ENCODE measurements around the gene ANXA4.
"Not testable (repeated sequence)": the region's sequence is repeated elsewhere in the genome, so short reads cannot be mapped to it uniquely, and the experiment has no call there.

The ANXA4 gene

DNA sequence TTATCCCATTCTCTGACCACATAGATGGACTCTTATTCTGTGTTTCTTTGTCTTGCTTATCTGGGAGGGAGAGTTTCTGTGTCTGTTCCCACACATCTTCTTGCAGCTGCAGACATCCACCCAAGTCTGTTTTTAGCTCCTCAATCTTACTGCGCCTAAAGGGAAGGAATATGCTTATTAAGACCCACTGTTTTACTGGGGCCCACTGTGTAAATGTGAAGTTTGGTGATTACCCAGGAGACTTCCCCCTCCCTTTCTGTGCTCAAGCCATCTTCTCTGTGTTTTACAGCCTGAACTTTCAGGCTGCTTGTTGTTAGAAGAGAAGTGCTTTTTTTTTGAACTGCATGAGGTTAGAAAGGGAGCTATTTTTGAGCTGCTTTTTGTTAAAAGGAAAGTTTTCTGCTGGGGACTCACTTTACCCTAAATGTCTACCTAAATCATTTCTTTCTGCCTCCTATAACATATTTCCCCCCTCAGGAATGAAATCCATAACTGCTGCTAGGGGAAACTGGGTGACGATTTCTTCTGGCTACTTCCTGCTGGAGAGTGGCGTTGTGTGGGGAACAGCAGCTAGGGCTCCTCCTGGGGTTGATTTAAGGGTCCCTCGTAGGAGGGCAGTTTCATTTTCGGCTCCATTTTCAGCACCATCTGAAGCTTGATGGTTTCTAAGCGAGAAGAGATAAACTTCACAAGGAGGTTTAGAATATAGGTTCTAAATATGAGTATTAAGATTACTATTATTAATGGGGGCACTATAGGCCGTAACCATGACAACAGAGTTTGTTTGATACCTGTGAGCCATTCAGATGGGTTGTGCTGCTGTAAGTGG is 48.1 kb downstream of the ANXA4 start:
- no peaks in the 10 kb centered on the region for H3K36me3 Mint-ChIP-seq (ENCODE audit: low read depth)
- H3K27me3 Mint-ChIP-seq = no peaks in the 10 kb centered on the region
- no peaks in the 10 kb centered on the region for H3K9me3 Mint-ChIP-seq
- peak overlapping the region; percentile 39 for H3K27ac Mint-ChIP-seq
- H3K4me3 Mint-ChIP-seq = peak overlapping the region; percentile 78
- peaks cover 21% of the 10 kb centered on the region for H3K4me1 Mint-ChIP-seq (ENCODE audit: low read depth)

DNA sequence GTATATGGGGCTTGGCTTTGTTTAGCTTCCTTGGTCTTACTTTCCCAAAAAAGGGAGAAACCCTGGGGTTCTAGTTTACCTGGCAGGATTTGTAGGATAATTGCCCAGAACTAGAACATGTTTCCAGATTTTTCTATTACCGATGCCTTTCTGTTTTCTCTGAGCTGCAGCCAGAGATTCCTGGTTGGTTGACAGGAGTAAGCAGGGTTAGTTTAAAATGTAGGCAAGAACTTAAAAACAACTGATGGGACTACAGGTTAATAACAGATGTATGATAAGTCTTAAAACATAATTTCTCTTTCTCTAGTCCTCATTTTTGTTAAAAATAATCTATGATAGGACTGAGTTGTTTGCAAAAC is 48.6 kb downstream of the ANXA4 start:
- Mint-ChIP-seq H3K4me3 (peak overlapping the region; percentile 78), H3K9me3 (no peaks in the 10 kb centered on the region)

DNA sequence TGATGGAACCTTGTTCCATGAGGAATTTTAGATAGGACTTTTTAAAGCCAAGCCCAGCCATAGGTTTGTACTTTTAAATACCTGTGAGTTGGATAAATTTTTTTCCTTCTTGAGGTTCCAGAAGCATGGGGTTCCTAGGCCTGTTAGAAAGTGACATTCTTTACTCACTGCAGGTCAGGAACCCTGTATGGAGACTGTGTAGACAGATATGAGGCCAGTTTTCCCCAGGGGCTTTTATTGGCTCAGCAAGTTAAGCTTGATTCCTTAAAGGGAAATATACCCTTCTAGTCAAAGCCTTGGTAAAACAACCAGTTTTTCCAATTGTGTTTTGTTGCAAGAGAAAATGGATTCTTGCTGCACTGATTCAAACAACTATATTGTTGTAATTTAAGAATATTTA is 49.1 kb downstream of the ANXA4 start:
- no peaks in the 10 kb centered on the region for H3K9me3 Mint-ChIP-seq
- H3K36me3 Mint-ChIP-seq (ENCODE audit: low read depth) = no peaks in the 10 kb centered on the region
- H3K4me3 Mint-ChIP-seq = no peak overlapping the region
- no peaks in the 10 kb centered on the region for H3K27me3 Mint-ChIP-seq
- no peak overlapping the region for H3K27ac Mint-ChIP-seq
- peaks cover 21% of the 10 kb centered on the region for H3K4me1 Mint-ChIP-seq (ENCODE audit: low read depth)

More for the DNA sequence above, 48.6 kb downstream of the ANXA4 start:
- Mint-ChIP-seq H3K36me3 (ENCODE audit: low read depth) (no peaks in the 10 kb centered on the region), H3K27ac (no peak overlapping the region), H3K4me1 (ENCODE audit: low read depth) (peaks cover 21% of the 10 kb centered on the region), H3K27me3 (no peaks in the 10 kb centered on the region)

DNA sequence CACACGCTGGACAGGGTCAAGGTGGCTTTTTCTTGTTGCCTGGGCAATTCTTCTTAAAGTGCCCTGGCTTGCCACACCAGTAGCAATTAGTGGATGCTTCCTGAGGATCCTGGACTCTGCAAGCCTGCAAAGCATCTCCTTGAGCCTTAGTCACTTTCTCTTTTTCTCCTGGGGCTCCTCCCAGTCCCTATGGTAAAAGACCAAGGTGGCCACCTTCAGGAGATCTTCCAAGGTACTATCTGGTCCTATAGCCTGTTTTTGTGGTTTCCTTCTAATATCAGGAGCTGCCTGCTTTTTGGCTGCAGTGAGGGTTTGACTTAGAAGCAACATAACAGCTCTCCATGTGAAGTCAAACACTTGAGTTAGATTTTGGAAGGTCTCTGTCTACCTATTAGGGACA is 54.2 kb downstream of the ANXA4 start:
- Mint-ChIP-seq H3K27me3 (no peaks in the 10 kb centered on the region), H3K4me1 (ENCODE audit: low read depth) (peaks cover 16% of the 10 kb centered on the region), H3K9me3 (no peaks in the 10 kb centered on the region), H3K36me3 (ENCODE audit: low read depth) (no peaks in the 10 kb centered on the region), H3K4me3 (no peak overlapping the region), H3K27ac (no peak overlapping the region)

DNA sequence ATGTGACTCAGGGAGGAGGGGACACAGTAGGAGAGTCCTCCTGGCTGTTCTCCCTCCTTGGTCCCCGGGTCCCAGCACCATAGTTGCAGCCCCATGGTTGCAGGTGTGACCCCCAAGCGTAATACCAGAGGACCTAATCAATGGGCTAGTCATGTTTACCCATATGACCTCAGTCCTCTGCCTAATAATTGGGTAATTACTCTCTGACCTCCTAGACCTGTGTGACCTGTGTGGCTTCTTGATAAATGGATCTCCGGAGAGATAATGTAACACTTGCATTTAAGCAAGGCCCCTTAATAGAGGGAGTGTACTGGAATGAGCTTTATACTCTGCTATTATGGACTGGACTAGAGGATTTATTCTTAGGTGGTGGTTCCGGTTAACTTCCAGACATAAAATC is 55.3 kb downstream of the ANXA4 start:
- Mint-ChIP-seq H3K27ac (no peak overlapping the region), H3K36me3 (ENCODE audit: low read depth) (no peaks in the 10 kb centered on the region), H3K4me1 (ENCODE audit: low read depth) (peaks cover 16% of the 10 kb centered on the region), H3K27me3 (no peaks in the 10 kb centered on the region), H3K9me3 (no peaks in the 10 kb centered on the region), H3K4me3 (no peak overlapping the region)

DNA sequence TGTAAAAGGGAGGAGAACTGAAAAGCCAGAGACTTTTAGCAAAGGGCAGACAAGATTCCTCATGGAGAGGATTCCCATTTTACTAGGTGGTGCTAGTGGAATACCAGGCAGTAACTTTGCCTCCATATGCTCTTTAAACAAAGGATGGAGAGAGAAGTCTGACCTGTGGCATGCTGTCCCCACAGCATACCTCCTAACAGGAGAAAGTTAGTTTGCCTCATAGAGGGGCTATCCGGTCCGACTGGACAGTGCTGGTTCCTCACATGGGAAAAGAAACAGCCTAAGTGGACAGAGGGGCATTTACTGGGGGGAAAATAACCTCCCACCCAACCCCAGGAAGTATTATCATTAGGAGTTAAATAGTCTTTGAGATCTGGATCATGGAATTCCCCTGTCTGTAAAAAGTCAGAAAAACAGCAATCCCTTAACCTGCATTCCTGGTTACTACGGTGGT is 55.9 kb downstream of the ANXA4 start:
- Mint-ChIP-seq H3K4me3 (no peak overlapping the region), H3K9me3 (no peaks in the 10 kb centered on the region), H3K27me3 (no peaks in the 10 kb centered on the region), H3K27ac (no peak overlapping the region), H3K4me1 (ENCODE audit: low read depth) (peaks cover 16% of the 10 kb centered on the region), H3K36me3 (ENCODE audit: low read depth) (no peaks in the 10 kb centered on the region)

DNA sequence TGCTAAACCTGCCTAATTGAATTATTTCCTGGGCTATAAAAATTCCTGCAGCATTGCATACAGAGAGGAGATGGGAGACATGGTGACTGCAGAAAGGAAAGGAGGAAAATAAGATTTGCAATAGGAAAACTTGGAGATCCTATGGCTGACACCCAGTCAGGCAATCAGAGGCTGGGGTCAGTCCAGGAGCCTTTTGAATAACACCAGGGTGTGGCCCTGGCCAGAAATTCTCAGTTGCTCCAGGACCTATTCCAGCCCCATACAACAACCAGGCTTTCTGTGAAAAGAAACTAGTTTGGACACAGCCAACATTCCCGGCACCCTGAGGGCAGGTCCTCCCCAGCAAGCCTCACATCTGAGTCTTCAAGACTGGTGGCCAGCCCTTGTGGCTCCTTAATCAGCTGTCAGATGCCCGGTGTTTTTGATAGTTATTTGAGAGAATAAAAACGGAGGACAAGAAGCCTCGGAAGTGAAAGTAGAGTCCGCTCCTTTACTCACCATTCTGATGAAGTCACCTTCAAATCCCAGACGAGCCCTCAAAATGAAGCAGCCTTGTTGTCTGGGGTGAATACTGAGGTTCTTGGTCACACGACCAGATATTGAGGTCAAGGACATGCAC is 56.5 kb downstream of the ANXA4 start:
- H3K4me1 Mint-ChIP-seq (ENCODE audit: low read depth) = peaks cover 20% of the 10 kb centered on the region
- no peaks in the 10 kb centered on the region for H3K27me3 Mint-ChIP-seq
- H3K4me3 Mint-ChIP-seq = peak overlapping the region; percentile 60
- peak overlapping the region; percentile 73 for H3K27ac Mint-ChIP-seq
- H3K36me3 Mint-ChIP-seq (ENCODE audit: low read depth) = peaks cover under 1% of the 10 kb centered on the region
- H3K9me3 Mint-ChIP-seq = no peaks in the 10 kb centered on the region

DNA sequence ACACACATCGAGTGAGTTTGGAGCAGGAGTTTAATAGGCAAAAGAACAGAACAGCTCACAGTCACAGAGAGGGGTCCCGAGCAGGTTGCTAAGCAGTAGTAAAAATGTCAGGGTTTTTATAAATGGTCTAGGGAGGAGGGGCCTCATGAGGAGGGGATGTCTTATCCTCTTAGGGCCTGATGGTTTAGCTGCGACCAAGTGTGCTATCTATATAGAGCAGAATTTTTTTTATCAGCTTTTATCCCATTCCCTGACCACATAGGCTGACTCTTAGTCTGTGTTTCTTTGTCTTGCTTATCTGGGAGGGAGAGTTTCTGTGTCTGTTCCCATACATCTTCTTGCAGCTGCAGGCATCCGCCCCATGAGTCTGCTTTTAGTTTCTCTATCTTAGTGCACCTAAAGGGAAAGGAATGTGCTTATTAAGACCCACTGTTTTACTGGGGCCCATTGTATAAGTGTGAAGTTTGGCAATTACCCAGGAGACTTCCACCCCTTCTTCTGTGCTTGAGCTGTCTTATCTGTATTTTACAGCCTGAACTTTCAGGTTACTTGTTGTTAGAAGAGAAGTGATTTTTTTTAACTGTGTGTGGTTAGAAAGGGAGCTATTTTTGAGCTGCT is 57.1 kb downstream of the ANXA4 start:
- peak overlapping the region; percentile 60 for H3K4me3 Mint-ChIP-seq
- H3K27me3 Mint-ChIP-seq = no peaks in the 10 kb centered on the region
- peaks cover 24% of the 10 kb centered on the region for H3K4me1 Mint-ChIP-seq (ENCODE audit: low read depth)
- H3K36me3 Mint-ChIP-seq (ENCODE audit: low read depth) = peaks cover 5% of the 10 kb centered on the region
- H3K9me3 Mint-ChIP-seq = no peaks in the 10 kb centered on the region
- peak overlapping the region; percentile 73 for H3K27ac Mint-ChIP-seq

DNA sequence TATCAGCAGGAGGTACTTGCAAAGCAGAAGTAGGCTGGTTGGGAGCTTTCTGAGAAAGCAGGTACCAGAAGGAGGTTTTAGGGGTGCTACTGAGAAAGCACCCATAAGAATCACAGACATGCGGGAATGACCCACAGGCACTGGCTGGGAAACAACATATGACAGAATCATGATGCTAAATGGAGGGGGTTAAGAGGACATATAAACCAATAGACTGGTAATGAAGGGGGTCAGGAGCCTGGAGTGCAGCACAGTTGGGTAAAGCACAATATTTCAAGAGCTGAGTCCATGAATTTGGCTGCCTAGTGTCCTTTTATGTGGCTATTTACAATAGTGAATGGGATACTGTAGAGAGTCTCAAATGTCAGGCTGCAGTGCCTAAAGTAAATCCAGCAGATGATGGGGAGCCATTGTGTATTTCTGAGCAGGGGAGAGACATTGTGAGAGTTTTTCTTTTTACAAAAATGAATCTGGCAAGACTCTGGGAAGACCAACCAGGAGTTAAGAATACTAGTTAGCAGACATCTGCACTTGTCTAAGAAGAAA is 59.9 kb downstream of the ANXA4 start:
- Mint-ChIP-seq H3K27ac (no peak overlapping the region), H3K27me3 (no peaks in the 10 kb centered on the region), H3K4me1 (ENCODE audit: low read depth) (peaks cover 31% of the 10 kb centered on the region), H3K36me3 (ENCODE audit: low read depth) (peaks cover 14% of the 10 kb centered on the region), H3K4me3 (no peak overlapping the region), H3K9me3 (no peaks in the 10 kb centered on the region)

DNA sequence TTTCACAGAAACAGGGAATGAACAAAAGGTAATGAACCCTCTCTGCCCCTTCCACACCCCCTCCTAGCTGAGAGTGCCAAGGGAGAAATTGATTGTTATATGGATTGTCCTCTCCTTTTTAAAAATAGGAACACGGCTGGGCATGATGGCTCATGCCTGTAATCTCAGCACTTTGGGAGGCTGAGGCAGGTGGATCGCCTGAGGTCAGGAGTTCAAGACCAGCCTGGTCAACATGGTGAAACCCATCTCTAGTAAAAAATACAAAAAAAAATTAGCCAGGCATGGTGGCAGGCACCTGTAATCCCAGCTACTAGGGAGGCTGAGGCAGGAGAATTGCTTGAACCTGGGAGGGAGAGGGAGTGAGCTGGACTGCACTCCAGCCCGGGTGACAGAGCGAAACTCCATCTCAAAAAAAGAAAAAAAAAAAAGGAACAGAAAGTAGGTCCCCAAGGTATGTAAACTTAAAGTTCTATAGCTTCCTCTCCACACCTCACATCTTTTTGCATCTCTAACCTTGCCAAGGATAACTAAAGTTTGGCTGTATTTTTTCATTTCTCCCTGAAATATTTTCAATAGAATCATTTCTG is 60.9 kb downstream of the ANXA4 start:
- H3K27me3 Mint-ChIP-seq, H3K4me3 Mint-ChIP-seq, H3K9me3 Mint-ChIP-seq, H3K27ac Mint-ChIP-seq: not testable (repeated sequence)
- Mint-ChIP-seq H3K4me1 (ENCODE audit: low read depth) (peaks cover 31% of the 10 kb centered on the region), H3K36me3 (ENCODE audit: low read depth) (peaks cover 14% of the 10 kb centered on the region)

DNA sequence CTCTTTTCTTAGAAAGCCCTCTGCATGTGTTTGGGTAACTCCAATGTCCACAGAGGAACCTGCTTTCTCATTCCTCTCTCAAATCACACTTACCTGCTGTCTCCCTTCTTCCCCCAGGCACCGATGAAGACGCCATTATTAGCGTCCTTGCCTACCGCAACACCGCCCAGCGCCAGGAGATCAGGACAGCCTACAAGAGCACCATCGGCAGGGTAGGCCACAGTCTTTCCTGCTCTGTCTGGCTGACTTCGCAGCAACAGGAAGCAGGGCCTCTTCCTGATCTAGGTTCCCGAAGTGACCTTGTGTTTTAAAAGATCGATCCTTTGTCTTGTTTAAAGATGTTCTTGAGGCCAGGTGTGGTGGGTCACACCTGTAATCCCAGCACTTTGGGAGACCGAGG is 62.5 kb downstream of the ANXA4 start:
- Mint-ChIP-seq H3K27ac (no peak overlapping the region), H3K27me3 (no peaks in the 10 kb centered on the region), H3K36me3 (ENCODE audit: low read depth) (peaks cover 14% of the 10 kb centered on the region), H3K4me3 (no peak overlapping the region), H3K4me1 (ENCODE audit: low read depth) (peaks cover 17% of the 10 kb centered on the region), H3K9me3 (no peaks in the 10 kb centered on the region)

DNA sequence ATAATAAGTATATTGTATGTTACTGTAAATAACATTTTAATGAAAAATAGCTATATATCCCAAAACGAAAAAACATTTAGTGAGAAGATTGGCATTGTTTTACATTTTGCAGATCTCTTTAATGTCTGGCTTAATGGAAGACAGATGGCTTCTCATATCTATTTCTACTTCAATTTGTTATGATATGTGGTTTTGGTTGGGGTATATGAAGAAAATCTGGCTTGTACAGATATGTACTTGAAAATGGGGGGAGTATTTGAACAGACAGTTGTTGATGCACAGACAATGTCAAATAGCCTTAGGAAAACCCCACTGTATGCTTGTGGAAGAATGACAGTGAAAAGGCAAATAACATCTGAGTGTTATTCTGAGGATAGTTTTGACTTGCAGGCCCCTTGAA is 64.0 kb downstream of the ANXA4 start:
- Mint-ChIP-seq H3K36me3 (ENCODE audit: low read depth) (peaks cover 14% of the 10 kb centered on the region), H3K4me1 (ENCODE audit: low read depth) (peaks cover 15% of the 10 kb centered on the region), H3K4me3 (no peak overlapping the region), H3K9me3 (no peaks in the 10 kb centered on the region), H3K27me3 (no peaks in the 10 kb centered on the region), H3K27ac (no peak overlapping the region)

DNA sequence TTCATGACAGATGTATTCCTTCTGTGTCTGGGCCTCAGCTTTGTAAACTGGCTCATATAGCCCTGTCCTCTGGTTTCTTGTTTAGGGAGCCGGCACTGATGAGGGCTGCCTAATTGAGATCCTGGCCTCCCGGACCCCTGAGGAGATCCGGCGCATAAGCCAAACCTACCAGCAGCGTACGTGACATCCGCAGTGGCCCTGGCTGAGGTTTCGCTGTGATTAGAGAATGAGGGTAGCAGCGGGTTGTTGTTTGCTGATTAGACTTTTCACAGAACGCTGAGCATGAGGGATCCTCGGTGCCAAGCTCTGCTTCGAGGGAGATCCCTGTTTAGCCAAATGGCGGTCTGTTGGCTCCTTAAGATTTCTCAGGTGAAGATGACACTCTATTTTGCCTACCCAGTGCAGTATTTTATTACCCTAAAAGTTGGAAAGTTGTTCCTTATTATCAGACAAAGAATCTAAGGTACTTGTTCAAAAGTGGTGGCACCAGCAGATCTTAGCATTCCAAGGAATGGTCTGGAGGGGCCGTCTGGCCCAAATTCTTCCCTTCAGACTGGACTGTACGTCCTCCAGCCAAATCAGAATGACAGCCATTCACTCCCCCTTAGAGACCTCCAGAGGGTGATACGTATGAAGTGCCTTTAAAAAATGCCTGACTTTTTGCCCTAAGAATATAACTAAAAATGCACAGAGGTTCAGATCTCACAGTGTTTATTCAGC is 66.0 kb downstream of the ANXA4 start:
- H3K4me1 Mint-ChIP-seq (ENCODE audit: low read depth) = peaks cover 15% of the 10 kb centered on the region
- H3K27ac Mint-ChIP-seq = no peak overlapping the region
- peaks cover 14% of the 10 kb centered on the region for H3K36me3 Mint-ChIP-seq (ENCODE audit: low read depth)
- no peak overlapping the region for H3K4me3 Mint-ChIP-seq
- no peaks in the 10 kb centered on the region for H3K27me3 Mint-ChIP-seq
- H3K9me3 Mint-ChIP-seq = no peaks in the 10 kb centered on the region

DNA sequence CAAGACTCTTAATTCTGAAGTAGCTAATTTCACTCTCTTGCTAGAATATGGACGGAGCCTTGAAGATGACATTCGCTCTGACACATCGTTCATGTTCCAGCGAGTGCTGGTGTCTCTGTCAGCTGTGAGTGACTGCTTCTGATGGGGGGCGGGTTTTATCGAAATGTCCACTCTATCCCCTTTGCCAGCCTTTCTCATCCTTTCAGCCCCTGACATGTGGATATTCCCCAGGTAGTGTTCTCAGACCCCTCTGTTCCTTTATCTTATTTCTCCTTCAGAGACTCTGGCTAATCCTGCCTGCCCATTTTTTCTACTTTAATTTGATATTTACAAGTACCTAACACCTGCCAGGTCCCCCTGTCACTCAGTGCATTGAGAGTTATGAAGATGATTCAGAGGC is 68.6 kb downstream of the ANXA4 start:
- H3K27ac Mint-ChIP-seq = no peak overlapping the region
- no peaks in the 10 kb centered on the region for H3K9me3 Mint-ChIP-seq
- H3K36me3 Mint-ChIP-seq (ENCODE audit: low read depth) = peaks cover 4% of the 10 kb centered on the region

More for the DNA sequence above, 68.6 kb downstream of the ANXA4 start:
- no peaks in the 10 kb centered on the region for H3K4me1 Mint-ChIP-seq (ENCODE audit: low read depth)
- no peak overlapping the region for H3K4me3 Mint-ChIP-seq
- H3K27me3 Mint-ChIP-seq = no peaks in the 10 kb centered on the region
